Karpas-422 (cell line): ENCODE measurements around the gene SMIM45.

Experiments
- DNase-seq: peaks from one replicate; pipeline ENCODE4 v3.0.0-alpha.2; 2015
- H2AFZ ChIP-seq: fragments of 200-600 bp; sonication (generic); 2 replicates; pipeline ENCODE4 v1.6.1; 2014; ENCODE audit warnings: antibody characterized with exemption, low read length, mixed read lengths
- H3K27ac ChIP-seq: fragments of 200-600 bp; sonication (generic); 2 replicates; pipeline ENCODE4 v1.5.1; 2014; ENCODE audit warnings: mild to moderate bottlenecking, low read length, moderate library complexity
- H3K27me3 ChIP-seq: fragments of 200-600 bp; sonication (generic); 2 replicates; pipeline ENCODE4 v1.6.1; 2014; ENCODE audit warnings: low read length, mixed read lengths
- H3K36me3 ChIP-seq: fragments of 200-600 bp; sonication (generic); 2 replicates; pipeline ENCODE4 v1.6.1; 2014; ENCODE audit warnings: low read length, mixed read lengths; ENCODE audit not compliant: insufficient read depth
- H3K4me1 ChIP-seq: fragments of 200-600 bp; sonication (generic); 2 replicates; pipeline ENCODE4 v1.6.1; 2014; ENCODE audit warnings: mild to moderate bottlenecking, low read length, mixed read lengths
- H3K4me2 ChIP-seq: fragments of 200-600 bp; sonication (generic); 2 replicates; pipeline ENCODE4 v1.6.1; 2014; ENCODE audit warnings: low read length, low read depth, mild to moderate bottlenecking; ENCODE audit not compliant: poor library complexity, severe bottlenecking
- H3K4me3 ChIP-seq: fragments of 200-600 bp; sonication (generic); 2 replicates; pipeline ENCODE4 v1.5.1; 2014; ENCODE audit warnings: mild to moderate bottlenecking, antibody characterized with exemption, low read length, mixed read lengths
- H3K79me2 ChIP-seq: fragments of 200-600 bp; sonication (generic); 2 replicates; pipeline ENCODE4 v1.6.1; 2014; ENCODE audit warnings: mild to moderate bottlenecking, low read length, mixed read lengths
- H3K9ac ChIP-seq: fragments of 200-600 bp; sonication (generic); 2 replicates; pipeline ENCODE4 v1.6.0; 2014; ENCODE audit warnings: low read length
- H3K9me2 ChIP-seq: fragments of 200-600 bp; sonication (generic), shearing (Covaris generic); replicated peaks from 2 replicates; pipeline ENCODE4 v1.6.0; 2014; ENCODE audit warnings: mild to moderate bottlenecking, low read length, moderate library complexity; ENCODE audit not compliant: insufficient read depth
- H3K9me3 ChIP-seq: fragments of 300-700, 200-600 bp; sonication (generic); 2 replicates; pipeline ENCODE4 v1.6.1; 2014; ENCODE audit warnings: low read length, mixed read lengths
- H4K20me1 ChIP-seq: fragments of 200-600 bp; sonication (generic); 2 replicates; pipeline ENCODE4 v1.6.1; 2014; ENCODE audit warnings: mild to moderate bottlenecking, antibody characterized with exemption, low read length, low read depth; ENCODE audit not compliant: insufficient read depth

The SMIM45 gene

GRCh38 chr22:41966607-41967240, 14.8 kb downstream of the SMIM45 start:
- Histone ChIP-seq H3K9ac (no peak overlapping the region), H3K4me2 (no peak overlapping the region), H2AFZ (no peak overlapping the region), H3K36me3 (no peaks in the 10 kb centered on the region), H3K79me2 (no peaks in the 10 kb centered on the region), H3K9me3 (no peaks in the 10 kb centered on the region), H3K9me2 (no peaks in the 10 kb centered on the region), H3K4me3 (no peak overlapping the region), H3K27me3 (no peaks in the 10 kb centered on the region), H3K27ac (no peak overlapping the region), H4K20me1 (no peaks in the 10 kb centered on the region), H3K4me1 (no peaks in the 10 kb centered on the region)
- DNase-seq: peak; percentile 88

GRCh38 chr22:41968601-41969000, 16.7 kb downstream of the SMIM45 start:
- no peak for DNase-seq
- Histone ChIP-seq H3K9me3 (no peaks in the 10 kb centered on the region), H3K36me3 (no peaks in the 10 kb centered on the region), H3K9ac (no peak overlapping the region), H3K27ac (no peak overlapping the region), H3K4me2 (no peak overlapping the region), H3K27me3 (no peaks in the 10 kb centered on the region), H2AFZ (no peak overlapping the region), H3K4me1 (no peaks in the 10 kb centered on the region), H3K9me2 (no peaks in the 10 kb centered on the region), H3K79me2 (no peaks in the 10 kb centered on the region), H4K20me1 (no peaks in the 10 kb centered on the region), H3K4me3 (no peak overlapping the region)

GRCh38 chr22:41969110-41969646, 17.2 kb downstream of the SMIM45 start, which contains the start of gene SEPTIN3:
Gene SEPTIN3, plus strand, starts transcription at chr22:41969443. Its CDS starts 2,050 bp downstream, at chr22:41971493.
- Histone ChIP-seq H3K9ac (no peak within 1 kb of the TSS), H3K27ac (no peak within 1 kb of the TSS), H3K4me1 (no peaks in the 10 kb centered on the region), H3K9me2 (no peaks in the 10 kb centered on the region), H4K20me1 (no peaks in the 10 kb centered on the region), H3K4me3 (no peak within 1 kb of the TSS), H3K79me2 (no peaks in the 10 kb centered on the region), H3K27me3 (no peaks in the 10 kb centered on the region), H3K4me2 (no peak within 1 kb of the TSS), H2AFZ (no peak within 1 kb of the TSS), H3K9me3 (no peaks in the 10 kb centered on the region), H3K36me3 (no peaks in the 10 kb centered on the region)
- no peak for DNase-seq

- H3K9me2 ChIP-seq: no peaks in the 10 kb centered on the region
- no peak for DNase-seq
- no peaks in the 10 kb centered on the region for H3K9me3 ChIP-seq
- H3K4me2 ChIP-seq: no peak overlapping the region
- H3K4me1 ChIP-seq: no peaks in the 10 kb centered on the region
- H3K27ac ChIP-seq: no peak overlapping the region
- no peaks in the 10 kb centered on the region for H3K79me2 ChIP-seq
- no peaks in the 10 kb centered on the region for H3K27me3 ChIP-seq
- H3K9ac ChIP-seq: no peak overlapping the region
- no peaks in the 10 kb centered on the region for H3K36me3 ChIP-seq
- H2AFZ ChIP-seq: no peak overlapping the region
- H4K20me1 ChIP-seq: no peaks in the 10 kb centered on the region
- H3K4me3 ChIP-seq: no peak overlapping the region
Observed at GRCh38 chr22:41970601-41971000, 18.7 kb downstream of the SMIM45 start.

- no peaks in the 10 kb centered on the region for H3K79me2 ChIP-seq
- no peak overlapping the region for H3K4me2 ChIP-seq
- no peaks in the 10 kb centered on the region for H4K20me1 ChIP-seq
- H3K36me3 ChIP-seq: no peaks in the 10 kb centered on the region
- no peak for DNase-seq
- no peak overlapping the region for H3K9ac ChIP-seq
- H3K9me2 ChIP-seq: no peaks in the 10 kb centered on the region
- H3K27ac ChIP-seq: no peak overlapping the region
- H3K4me3 ChIP-seq: no peak overlapping the region
- no peak overlapping the region for H2AFZ ChIP-seq
- H3K9me3 ChIP-seq: no peaks in the 10 kb centered on the region
- no peaks in the 10 kb centered on the region for H3K4me1 ChIP-seq
- H3K27me3 ChIP-seq: no peaks in the 10 kb centered on the region
Observed at GRCh38 chr22:41971431-41971830, 19.5 kb downstream of the SMIM45 start.

- DNase-seq: no peak
- no peaks in the 10 kb centered on the region for H3K36me3 ChIP-seq
- H3K9ac ChIP-seq: no peak overlapping the region
- H3K27me3 ChIP-seq: no peaks in the 10 kb centered on the region
- H3K9me3 ChIP-seq: no peaks in the 10 kb centered on the region
- no peak overlapping the region for H3K4me3 ChIP-seq
- no peak overlapping the region for H3K27ac ChIP-seq
- no peak overlapping the region for H3K4me2 ChIP-seq
- H3K79me2 ChIP-seq: no peaks in the 10 kb centered on the region
- no peaks in the 10 kb centered on the region for H3K9me2 ChIP-seq
- H4K20me1 ChIP-seq: no peaks in the 10 kb centered on the region
- no peak overlapping the region for H2AFZ ChIP-seq
- H3K4me1 ChIP-seq: no peaks in the 10 kb centered on the region
Observed at GRCh38 chr22:41974691-41975290, 22.8 kb downstream of the SMIM45 start.

- DNase-seq: no peak
- H3K4me2 ChIP-seq: no peak overlapping the region
- no peaks in the 10 kb centered on the region for H3K27me3 ChIP-seq
- H3K9ac ChIP-seq: no peak overlapping the region
- no peaks in the 10 kb centered on the region for H3K9me3 ChIP-seq
- no peaks in the 10 kb centered on the region for H3K9me2 ChIP-seq
- no peak overlapping the region for H3K4me3 ChIP-seq
- H3K4me1 ChIP-seq: no peaks in the 10 kb centered on the region
- no peak overlapping the region for H2AFZ ChIP-seq
- H3K27ac ChIP-seq: no peak overlapping the region
- H3K36me3 ChIP-seq: no peaks in the 10 kb centered on the region
- H4K20me1 ChIP-seq: no peaks in the 10 kb centered on the region
- H3K79me2 ChIP-seq: no peaks in the 10 kb centered on the region
Observed at GRCh38 chr22:41975299-41976069, 23.5 kb downstream of the SMIM45 start.
